22Rv1 (cell line): ENCODE results near the gene CARD10.
A peak's percentile ranks its signal among the peaks of the same experiment; 100 is the strongest.

Experiments
- H3K27ac ChIP-seq: fragments of 450-650 bp; 2 replicates; pipeline ENCODE4 v1.5.1; 2017
- CTCF ChIP-seq: fragments of 450-650 bp; IDR thresholded peaks from 2 replicates; pipeline ENCODE4 v1.5.1; 2017; ENCODE audit warnings: mild to moderate bottlenecking
- ZFX ChIP-seq: fragments of 450-650 bp; IDR thresholded peaks from 2 replicates; pipeline ENCODE4 v1.6.1; 2017; ENCODE audit warnings: antibody characterized with exemption, borderline replicate concordance

Gene CARD10

GRCh38 chr22:37526376-37526775, 7.2 kb upstream of the CARD10 start:
- H3K27ac ChIP-seq: no peak overlapping the region
- TF ChIP-seq CTCF (no peak), ZFX (no peak)

- H3K27ac ChIP-seq: no peak overlapping the region
- TF ChIP-seq ZFX: no peak
- TF ChIP-seq CTCF: no peak
These were observed 6.6 kb upstream of the CARD10 start for GRCh38 chr22:37525746-37526350.

- H3K27ac ChIP-seq: no peak overlapping the region
- no peak for TF ChIP-seq CTCF
- no peak for TF ChIP-seq ZFX
These were observed 6.0 kb upstream of the CARD10 start for GRCh38 chr22:37525073-37525745.

- H3K27ac ChIP-seq: no peak overlapping the region
- no peak for TF ChIP-seq CTCF
- no peak for TF ChIP-seq ZFX
These were observed 3.3 kb upstream of the CARD10 start for GRCh38 chr22:37522482-37522881.

GRCh38 chr22:37521236-37521739, 2.1 kb upstream of the CARD10 start:
- TF ChIP-seq CTCF (no peak), ZFX (no peak)
- no peak overlapping the region for H3K27ac ChIP-seq

GRCh38 chr22:37520776-37521191, 1.6 kb upstream of the CARD10 start:
- TF ChIP-seq ZFX: no peak
- no peak for TF ChIP-seq CTCF
- H3K27ac ChIP-seq: no peak overlapping the region

- peak overlapping the region; percentile 67 for H3K27ac ChIP-seq
- TF ChIP-seq ZFX: no peak
- no peak for TF ChIP-seq CTCF
These were observed 527 bp downstream of the CARD10 start for GRCh38 chr22:37518509-37519267.
